ENCODE data around the gene PLXNA4. TPM values are rescaled to one million over a fixed set of nuclear protein-coding genes. Genes with fewer than 3 reads are reported as not detected.

Gene PLXNA4
- total RNA-seq, 1 donor from 2014 or later = 67.7 TPM

GRCh38 chr7:132590162-132590561 lies 13.9 kb upstream of the PLXNA4 start:
- FAIRE-seq (no peak), DNase-seq (ENCODE audit: low spot score in 2 of 2) (no peak)

DNA sequence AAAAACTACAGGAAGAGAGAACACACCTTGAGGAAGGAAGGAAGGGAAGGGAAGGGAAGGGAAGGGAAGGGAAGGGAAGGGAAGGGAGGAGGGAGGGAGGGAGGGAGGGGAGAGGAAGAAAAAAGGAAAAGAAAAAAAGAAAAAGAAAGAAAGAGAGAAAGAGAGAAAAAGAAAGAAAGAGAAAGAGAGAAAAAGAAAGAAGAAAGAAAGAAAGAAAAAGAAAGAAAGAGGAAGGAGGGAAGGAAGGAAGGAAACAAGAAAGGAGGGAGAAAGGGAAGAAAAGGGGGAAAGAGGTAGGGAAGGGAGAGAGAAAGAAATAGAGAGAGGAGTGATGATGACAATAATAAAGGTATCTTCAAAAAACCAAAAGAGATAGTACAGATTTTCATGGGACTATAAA lies 12.3 kb upstream of the PLXNA4 start:
- DNase-seq (ENCODE audit: low spot score in 2 of 2) = no peak
- no peak for FAIRE-seq

DNA sequence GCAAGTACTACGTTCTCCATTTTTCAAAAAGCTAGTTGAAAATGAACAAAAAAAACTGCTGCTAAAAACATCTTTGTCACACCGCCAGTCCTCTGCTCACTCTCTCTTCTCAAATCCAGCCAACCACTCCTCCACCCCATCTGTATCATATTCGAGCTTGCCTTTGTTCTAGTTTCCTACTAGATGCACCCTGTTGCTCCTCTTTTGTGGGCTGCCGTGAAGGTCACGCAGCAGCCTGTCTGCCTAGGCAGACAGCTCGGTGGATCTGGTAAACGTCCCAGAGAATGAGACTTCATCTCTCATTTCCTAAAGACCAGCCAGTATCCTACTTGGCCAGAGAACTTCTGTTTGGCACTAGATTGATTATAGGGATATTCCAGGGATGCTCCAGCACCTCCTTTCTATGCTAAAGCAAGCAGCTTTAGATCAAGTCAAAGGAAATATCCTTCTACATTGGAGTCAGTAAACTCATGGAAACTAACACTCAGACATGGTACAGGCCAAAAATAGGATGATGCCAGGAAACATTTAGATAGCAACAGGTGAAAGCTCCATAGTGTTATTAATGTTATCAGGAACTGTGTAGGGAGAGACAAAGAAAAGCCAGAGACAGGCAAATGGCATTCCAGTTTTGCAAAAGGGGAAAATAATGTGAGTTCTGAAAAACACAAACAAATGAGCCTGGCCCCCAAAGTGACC lies 8.7 kb upstream of the PLXNA4 start:
- no peak for FAIRE-seq

DNA sequence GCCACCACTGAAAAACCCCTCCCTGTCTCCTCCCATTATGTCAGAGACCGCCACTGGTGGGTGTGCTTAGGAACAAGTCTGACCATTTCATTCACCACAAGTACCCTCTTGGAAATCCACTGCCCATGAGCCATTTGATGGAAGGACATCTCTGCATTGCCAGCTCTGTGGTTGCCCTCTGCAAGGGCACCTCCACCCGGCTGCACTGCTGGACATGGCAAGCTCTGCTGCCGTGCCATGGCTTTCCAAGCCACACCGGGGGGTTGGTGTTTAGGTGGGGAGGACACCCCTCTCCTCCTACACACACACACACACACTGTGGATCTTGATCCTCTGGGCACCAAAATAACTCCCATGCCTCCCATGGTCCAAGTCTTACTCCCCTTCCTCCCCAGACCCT lies 5.2 kb upstream of the PLXNA4 start:
- DNase-seq (ENCODE audit: low spot score in 2 of 2) (no peak), FAIRE-seq (no peak)

More for the DNA sequence above, 8.7 kb upstream of the PLXNA4 start:
- DNase-seq (ENCODE audit: low spot score in 2 of 2) = no peak

GRCh38 chr7:132580717-132581285 lies 4.5 kb upstream of the PLXNA4 start:
- peak; percentile 47 to 56 for DNase-seq (ENCODE audit: low spot score in 2 of 2)
- FAIRE-seq = no peak

DNA sequence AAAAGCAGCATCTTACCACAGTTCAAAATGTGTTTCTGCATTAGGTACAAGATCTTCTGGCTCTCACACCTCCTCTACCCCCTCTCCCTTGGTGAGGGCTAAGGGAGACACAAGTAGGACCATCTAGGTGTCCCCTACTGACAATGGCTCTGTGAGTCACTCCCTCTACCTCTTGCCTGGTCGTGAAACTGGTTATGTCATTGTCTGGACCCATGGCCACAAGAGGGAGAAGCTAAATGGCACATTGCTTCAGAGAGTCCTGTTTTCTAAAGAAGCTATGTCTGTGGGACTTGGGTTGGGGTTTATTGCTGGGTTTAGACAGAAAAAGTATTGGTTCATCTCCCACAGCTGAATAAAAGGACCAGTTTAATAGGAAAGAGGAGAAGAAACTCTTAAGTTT lies 4.0 kb upstream of the PLXNA4 start:
- no peak for DNase-seq (ENCODE audit: low spot score in 2 of 2)
- no peak for FAIRE-seq

- DNase-seq (ENCODE audit: low spot score in 2 of 2) (no peak), FAIRE-seq (no peak)
Observed at GRCh38 chr7:132579260-132579899, 3.1 kb upstream of the PLXNA4 start.

GRCh38 chr7:132578826-132579225 lies 2.6 kb upstream of the PLXNA4 start:
- FAIRE-seq (no peak), DNase-seq (ENCODE audit: low spot score in 2 of 2) (no peak)

DNA sequence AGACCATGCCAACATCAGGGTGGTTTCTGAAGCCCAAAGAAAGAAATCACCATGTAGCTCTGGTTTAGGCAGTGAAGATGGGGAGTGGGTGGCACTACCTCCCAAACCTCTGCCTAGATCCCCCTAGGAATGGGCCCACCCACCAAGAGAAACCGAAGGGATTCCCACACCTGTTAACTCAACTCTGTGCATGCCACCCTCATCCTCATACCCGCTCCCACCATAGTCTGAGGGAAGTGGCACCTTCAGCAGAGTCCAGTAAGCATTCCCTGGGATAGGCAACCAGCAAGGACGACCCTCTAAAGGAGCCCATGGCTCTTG lies 1.7 kb upstream of the PLXNA4 start:
- FAIRE-seq = no peak
- no peak for DNase-seq (ENCODE audit: low spot score in 2 of 2)

GRCh38 chr7:132577206-132578049 lies 1.2 kb upstream of the PLXNA4 start:
- DNase-seq (ENCODE audit: low spot score in 2 of 2) (peak; percentile 70 to 80), FAIRE-seq (no peak)

DNA sequence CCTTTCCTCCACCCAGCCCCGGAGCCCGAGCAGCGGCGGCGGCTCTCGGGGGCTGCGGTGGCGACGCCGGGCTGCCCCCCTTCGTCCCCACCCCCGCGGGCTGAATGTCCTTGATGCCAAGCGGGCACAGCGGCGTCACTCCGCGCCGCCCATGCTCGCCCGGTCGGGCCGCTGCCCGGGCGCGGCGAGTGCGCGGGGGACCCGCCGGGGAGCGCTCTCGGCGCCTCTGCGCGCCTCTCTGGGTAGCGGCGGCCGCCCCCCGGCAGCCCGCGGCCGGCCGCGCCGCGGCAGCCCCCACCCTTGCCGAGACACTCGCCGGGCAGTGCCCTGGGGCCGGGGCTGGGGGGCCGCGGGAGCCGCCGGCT lies 433 bp upstream of the PLXNA4 start:
- no peak for FAIRE-seq
- DNase-seq (ENCODE audit: low spot score in 2 of 2) = peak; percentile 39 to 50

DNA sequence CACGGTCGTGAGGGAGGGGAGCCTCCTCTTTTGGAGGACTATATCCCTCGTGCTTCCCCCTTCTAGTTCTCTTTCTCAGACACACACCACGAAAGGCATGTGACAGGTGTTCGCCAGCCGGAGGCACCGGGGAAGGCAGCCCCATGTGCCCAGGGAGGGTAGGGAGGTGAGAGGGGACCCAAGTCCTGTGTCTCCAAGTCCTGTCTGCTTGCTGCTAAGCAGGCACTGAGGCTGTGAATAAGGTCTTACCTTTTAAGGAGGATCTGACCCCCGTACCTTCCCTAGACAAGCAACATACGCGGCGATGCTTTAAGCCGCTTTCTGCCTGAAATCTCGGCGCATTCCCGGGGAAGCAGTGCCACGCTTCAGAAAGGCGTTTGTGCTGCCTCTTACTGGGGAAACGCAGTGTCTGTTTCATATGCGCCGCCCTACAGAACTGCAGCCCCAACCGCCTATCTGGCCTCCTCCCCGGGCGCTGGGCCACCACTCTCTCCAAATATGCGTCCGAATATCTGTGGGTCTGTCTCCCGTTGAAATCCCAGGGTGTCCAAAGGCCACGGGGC lies 770 bp downstream of the PLXNA4 start:
- DNase-seq (ENCODE audit: low spot score in 2 of 2) (peak; percentile 50 to 51), FAIRE-seq (no peak)

DNA sequence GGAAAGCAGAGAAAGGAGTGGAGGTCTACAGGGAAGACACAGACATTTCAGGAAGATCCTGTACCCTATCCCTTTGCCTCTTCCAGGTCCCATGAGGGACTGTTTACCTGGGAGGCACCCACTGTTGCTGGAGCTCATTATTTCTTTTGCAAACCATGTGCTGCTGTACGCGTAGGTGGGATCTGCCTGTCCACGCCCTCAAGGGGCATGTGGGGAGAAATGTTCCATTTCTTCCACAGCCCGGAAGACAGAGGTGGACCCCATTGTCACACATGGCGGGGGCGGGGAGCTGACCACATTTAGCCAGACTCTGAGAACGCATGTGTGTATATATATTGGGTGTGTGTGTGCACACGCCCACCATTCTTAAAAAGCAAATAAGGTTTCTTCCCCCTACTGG lies 2.0 kb downstream of the PLXNA4 start:
- FAIRE-seq (no peak), DNase-seq (ENCODE audit: low spot score in 2 of 2) (no peak)

- no peak for DNase-seq (ENCODE audit: low spot score in 2 of 2)
- no peak for FAIRE-seq
Observed at GRCh38 chr7:132573251-132573955, 2.9 kb downstream of the PLXNA4 start.

DNA sequence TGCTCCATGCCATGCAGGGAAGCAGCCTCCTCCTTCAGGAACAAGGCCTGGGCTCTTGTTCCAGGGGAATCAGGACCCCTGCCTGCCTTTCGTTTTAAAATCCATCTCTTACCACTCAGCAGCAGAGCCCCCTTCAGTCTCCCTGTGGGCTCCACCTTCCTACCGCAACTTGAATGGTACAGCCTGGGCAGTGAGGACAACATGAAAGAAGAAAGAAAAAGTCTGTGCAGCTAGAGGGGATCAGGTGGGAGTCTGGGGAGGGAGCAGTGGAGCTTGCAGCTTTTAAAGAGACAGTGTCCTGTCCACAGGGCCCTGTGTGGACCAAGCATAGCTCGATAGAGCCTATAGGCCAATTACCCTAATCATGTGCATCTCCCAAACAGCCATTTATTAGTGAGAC lies 3.7 kb downstream of the PLXNA4 start:
- DNase-seq (ENCODE audit: low spot score in 2 of 2) = no peak
- no peak for FAIRE-seq

- DNase-seq (ENCODE audit: low spot score in 2 of 2) (no peak), FAIRE-seq (no peak)
Observed at GRCh38 chr7:132571970-132572369, 4.3 kb downstream of the PLXNA4 start.

DNA sequence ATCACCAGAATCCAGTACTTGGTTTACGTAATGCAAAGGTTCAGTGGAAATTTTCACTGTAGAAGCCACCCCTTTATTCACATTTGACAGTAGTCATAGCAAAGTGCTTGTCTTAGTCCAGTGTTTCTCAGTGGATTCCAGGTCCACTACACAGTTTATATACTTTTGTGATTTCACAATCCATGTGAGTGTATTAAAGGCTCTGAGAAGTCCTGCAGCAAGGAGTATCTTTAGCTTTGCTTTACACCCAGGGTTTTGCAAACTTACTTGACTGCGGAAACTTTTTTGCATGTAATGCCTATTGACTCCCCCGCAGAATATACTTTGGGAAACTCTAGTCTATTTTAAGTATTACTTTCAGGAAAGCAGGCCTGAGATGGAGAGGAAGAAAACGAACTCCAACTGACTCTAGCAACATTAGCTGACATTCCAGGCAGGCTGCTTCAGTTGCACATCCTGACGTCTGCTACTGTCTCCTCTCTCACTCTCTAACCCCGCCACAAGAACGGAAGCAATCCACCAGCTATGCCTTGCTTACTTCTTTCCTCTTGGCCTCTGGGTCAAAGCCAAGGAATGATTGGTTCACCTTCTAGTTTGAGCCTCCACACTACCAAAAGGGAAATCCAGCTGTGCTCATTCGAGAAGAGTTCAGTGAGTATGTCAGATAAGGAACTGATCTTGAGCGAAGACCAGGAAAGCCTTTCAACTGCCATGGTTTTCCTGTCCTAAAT lies 6.2 kb downstream of the PLXNA4 start:
- no peak for DNase-seq (ENCODE audit: low spot score in 2 of 2)
- no peak for FAIRE-seq

GRCh38 chr7:132568962-132569361 lies 7.3 kb downstream of the PLXNA4 start:
- DNase-seq (ENCODE audit: low spot score in 2 of 2) = no peak
- FAIRE-seq = no peak

GRCh38 chr7:132565885-132566284 lies 10.4 kb downstream of the PLXNA4 start:
- DNase-seq (ENCODE audit: low spot score in 2 of 2) = no peak
- FAIRE-seq = no peak

DNA sequence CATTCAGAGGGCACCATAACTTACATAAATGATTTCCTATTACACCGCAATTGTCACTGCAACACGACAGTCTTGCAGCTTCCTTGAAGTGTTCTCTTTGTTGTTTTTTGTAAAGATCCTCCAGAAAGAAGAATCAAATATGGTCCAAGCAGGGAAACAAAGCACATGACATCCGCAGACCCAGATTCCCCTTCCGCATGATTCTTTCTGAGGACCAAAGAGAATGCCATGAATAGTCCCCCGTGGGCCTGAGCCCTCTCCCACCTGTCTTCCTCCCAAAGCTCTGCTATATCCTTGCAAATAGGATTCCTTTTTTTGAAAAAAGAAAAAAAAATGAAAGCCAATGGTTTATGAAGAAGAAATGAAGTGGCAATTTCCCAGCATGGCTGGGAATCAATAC lies 10.8 kb downstream of the PLXNA4 start:
- DNase-seq (ENCODE audit: low spot score in 2 of 2) (no peak), FAIRE-seq (no peak)

Data from frontal cortex (tissue), 4 donors.